GM12878 (cell line): ENCODE results near the gene PCCA. TPM values are rescaled to one million over a fixed set of nuclear protein-coding genes. Genes with fewer than 3 reads are reported as not detected.

Experiments
- ATAC-seq: fragments of 200-7000 bp; cut with Tn5 transposase; 3 replicates; pipeline ENCODE4 v1.9.1; 2020; ENCODE audit warnings: mild to moderate bottlenecking, moderate library complexity
- BruUV-seq: library from RNA; stranded (reverse); fragments of 400-500 nt; replicated peaks from 2 replicates; lab custom pipeline; 2021; lab: Mats Ljungman, UMichigan
- CTCF ChIA-PET: fragments of 300-600 bp; sonication (Branson Sonifier 250); formaldehyde crosslinking; extraction: SDS; loops from one replicate; lab custom pipeline; 2021; ENCODE audit warnings: inconsistent platforms; lab: Yijun Ruan, JAX
- POLR2A ChIA-PET: fragments of 350-600 bp; formaldehyde crosslinking; extraction: SDS; loops from one replicate; lab custom pipeline; 2021; ENCODE audit warnings: inconsistent platforms; lab: Charles Lee
- RAD21 ChIA-PET: fragments of 300-600 bp; sonication (Branson Sonifier 250); formaldehyde crosslinking; loops from one replicate; lab custom pipeline; 2023; ENCODE audit warnings: antibody characterized with exemption; ENCODE audit not compliant: unreplicated experiment; lab: Charles Lee
- SMC1A ChIA-PET: fragments of 300-600 bp; sonication (Branson Sonifier 250); formaldehyde crosslinking; loops from one replicate; lab custom pipeline; 2023; ENCODE audit not compliant: unreplicated experiment, uncharacterized antibody; lab: Charles Lee
- DNase-seq: peaks from one replicate; pipeline ENCODE4 v3.0.0-alpha.2; 2011; ENCODE audit warnings: low read depth, low spot score
- FAIRE-seq: peaks from 3 replicates; lab custom pipeline; 2011; peaks lifted over from hg19 to GRCh38; lab: Jason Lieb, UNC
- H2AFZ ChIP-seq: 2 replicates; pipeline ENCODE4 v1.6.0; 2011; ENCODE audit warnings: low read depth, low read length, control low read depth; ENCODE audit not compliant: control insufficient read depth
- H3K27ac ChIP-seq: 2 replicates; pipeline ENCODE4 v1.5.1; 2011; ENCODE audit warnings: control low read depth; ENCODE audit not compliant: control insufficient read depth, insufficient read depth
- H3K27me3 ChIP-seq, 2 experiments: replicated peaks in 1 of 2; 2 replicates each; pipeline versions ENCODE4 v1.6.0 to v1.6.1; 2011; ENCODE audit warnings: low read length in 1 of 2; ENCODE audit not compliant: control insufficient read depth in 2 of 2, insufficient read depth in 2 of 2
- H3K36me3 ChIP-seq, 2 experiments: 2 replicates each; pipeline ENCODE4 v1.5.1; 2011; ENCODE audit warnings: low read length in 1 of 2; ENCODE audit not compliant: control insufficient read depth in 2 of 2, insufficient read depth in 2 of 2
- H3K4me1 ChIP-seq: 2 replicates; pipeline ENCODE4 v1.6.1; 2011; ENCODE audit warnings: mild to moderate bottlenecking, low read length, moderate library complexity, mixed read lengths; ENCODE audit not compliant: control insufficient read depth, insufficient read depth
- H3K4me2 ChIP-seq: 2 replicates; pipeline ENCODE4 v1.6.0; 2011; ENCODE audit warnings: control low read depth; ENCODE audit not compliant: control insufficient read depth, insufficient read depth
- H3K4me3 ChIP-seq: fragments of 200-600 bp; sonication (generic); 2 replicates; pipeline ENCODE4 v1.5.1; 2016
- H3K79me2 ChIP-seq: 2 replicates; pipeline ENCODE4 v1.6.0; 2011; ENCODE audit warnings: low read length; ENCODE audit not compliant: control insufficient read depth, insufficient read depth
- H3K9ac ChIP-seq: 2 replicates; pipeline ENCODE4 v1.8.0; 2011; ENCODE audit warnings: low read length, control low read depth, mixed read lengths; ENCODE audit not compliant: control insufficient read depth, insufficient read depth
- H3K9me3 ChIP-seq: replicated peaks from 3 replicates; pipeline ENCODE4 v1.5.1; 2011; ENCODE audit warnings: mild to moderate bottlenecking, low read length; ENCODE audit not compliant: control insufficient read depth, insufficient read depth
- H4K20me1 ChIP-seq: 2 replicates; pipeline ENCODE4 v1.6.0; 2011; ENCODE audit not compliant: control insufficient read depth, insufficient read depth
- CBFB ChIP-seq: IDR thresholded peaks from 2 replicates; pipeline ENCODE4 v1.6.1; 2016; ENCODE audit warnings: antibody characterized with exemption, low read depth
- CHD1 ChIP-seq: IDR thresholded peaks from 2 replicates; pipeline ENCODE4 v1.6.1; 2012; ENCODE audit warnings: low read depth, low read length, improper control_type of control experiment
- DPF2 ChIP-seq: fragments of 450-650 bp; IDR thresholded peaks from 2 replicates; pipeline ENCODE4 v1.6.1; 2017; ENCODE audit warnings: mild to moderate bottlenecking
- ESRRA ChIP-seq: IDR thresholded peaks from 2 replicates; pipeline ENCODE4 v1.6.1; 2012; ENCODE audit warnings: mild to moderate bottlenecking, low read length, improper control_type of control experiment
- HSF1 ChIP-seq: fragments of 150-350 bp; IDR thresholded peaks from 2 replicates; pipeline ENCODE4 v1.6.1; 2014; ENCODE audit warnings: mild to moderate bottlenecking, low read depth, low read length
- IKZF1 ChIP-seq: fragments of 450-650 bp; conservative IDR thresholded peaks from 2 replicates; pipeline ENCODE4 v1.6.1; 2017; ENCODE audit warnings: antibody characterized with exemption, mild to moderate bottlenecking
- LARP7 ChIP-seq: fragments of 450-650 bp; IDR thresholded peaks from 2 replicates; pipeline ENCODE4 v1.6.1; 2017; ENCODE audit warnings: mild to moderate bottlenecking
- PAX5 ChIP-seq: IDR thresholded peaks from 2 replicates; pipeline ENCODE4 v1.6.1; 2011; ENCODE audit warnings: low read depth, low read length, borderline replicate concordance
- PKNOX1 ChIP-seq: fragments of 450-650 bp; IDR thresholded peaks from 2 replicates; pipeline ENCODE4 v1.6.1; 2016; ENCODE audit warnings: mild to moderate bottlenecking
- POLR2AphosphoS5 ChIP-seq: IDR thresholded peaks from 2 replicates; pipeline ENCODE4 v1.6.1; 2011; ENCODE audit warnings: mild to moderate bottlenecking, low read length, inconsistent platforms
- RUNX3 ChIP-seq: IDR thresholded peaks from 2 replicates; pipeline ENCODE4 v1.6.1; 2012; ENCODE audit warnings: low read length, inconsistent platforms
- SMAD5 ChIP-seq: IDR thresholded peaks from 2 replicates; pipeline ENCODE4 v1.6.1; 2016; ENCODE audit warnings: antibody characterized with exemption, low read depth
- TARDBP ChIP-seq: IDR thresholded peaks from 2 replicates; pipeline ENCODE4 v1.6.1; 2016; ENCODE audit warnings: borderline replicate concordance
- ZBTB33 ChIP-seq: fragments of 450-650 bp; IDR thresholded peaks from 2 replicates; pipeline ENCODE4 v1.6.1; 2017; ENCODE audit warnings: mild to moderate bottlenecking
- ZZZ3 ChIP-seq: IDR thresholded peaks from 2 replicates; pipeline ENCODE4 v1.6.1; 2011; ENCODE audit warnings: low read depth; ENCODE audit not compliant: control insufficient read depth, insufficient read length
- WGBS: methylation state at CpG from one replicate; pipeline ENCODE4 v1.1.6; 2016; ENCODE audit warnings: low lambda C conversion rate; ENCODE audit not compliant: insufficient replicate concordance, insufficient coverage; ENCODE audit errors: missing lambda C conversion rate; 5-methylcytosine and 5-hydroxymethylcytosine counted together
- in situ Hi-C: fragments of 300-500 bp; cut with MboI; formaldehyde crosslinking; loops from 9 replicates; pipeline ENCODE4 v1.14.3; 2018; ENCODE audit warnings: mixed read lengths
- intact Hi-C: fragments of 100-400 bp; cut with micrococcal nuclease; formaldehyde crosslinking; loops from one replicate; pipeline ENCODE4 v1.14.2; 2022; ENCODE audit not compliant: unreplicated experiment
- polyA plus RNA-seq, 11 experiments: library from polyadenylated mRNA; depleted of rRNA in 4 of 11; unstranded in 6 of 11; stranded (reverse) in 5 of 11; fragments of >200 nt; fragmentation: Nextera tagmentation in 4 of 11; fragmentation: Illumina TruSeq in 1 of 11; extraction: Ambion mirVana in 4 of 11; extraction: Trizol in 1 of 11; gene quantifications; 1 replicate in 1 of 11; 2 replicates in 10 of 11; pipeline versions ENCODE4 v1.2.1 to v1.2.3, GENCODE V29; 2011 to 2016; ENCODE audit warnings: inconsistent platforms in 2 of 11, missing spikeins in 2 of 11, low read depth in 1 of 11
- total RNA-seq, 4 experiments: library from RNA; depleted of rRNA in 3 of 4; stranded (reverse); fragments of >200 nt in 3 of 4; fragmentation: Illumina TruSeq in 1 of 4; extraction: Trizol in 1 of 4; gene quantifications; 2 replicates each; pipeline versions ENCODE4 v1.2.1 to v1.2.3, GENCODE V29; 2013 to 2021
- TF ChIP-seq, protein P1 (sequence below): fragments of 150-350 bp; IDR thresholded peaks from 2 replicates; pipeline ENCODE4 v1.6.1; 2016; ENCODE audit warnings: low read depth, low read length

Gene PCCA
- total and polyA plus RNA-seq, 10 of the 15 experiments (the other 5 are each of a cell fraction or from before 2014, with no cell fraction given): 5.9 to 18.2 (median 12.4) TPM

- Histone ChIP-seq H3K27ac (no peak overlapping the region), H3K79me2 (no peaks in the 10 kb centered on the region), H3K4me2 (no peak overlapping the region), H4K20me1 (no peaks in the 10 kb centered on the region), H3K4me3 (no peak overlapping the region), H3K36me3 (no peaks in the 10 kb centered on the region), H2AFZ (no peak overlapping the region), H3K9me3 (no peaks in the 10 kb centered on the region), H3K4me1 (peaks cover 11% of the 10 kb centered on the region), H3K9ac (no peak overlapping the region), H3K27me3 (no peaks in the 10 kb centered on the region)
- RAD21 ChIA-PET: interaction anchor here (1.8 kb wide), 1 partner anchor 275 kb away, joined by 6 read pairs; no protein-coding TSS in a partner anchor
- POLR2A ChIA-PET: no interaction called here
- TF ChIP-seq CHD1 (no peak), SMAD5 (no peak), DPF2 (no peak), HSF1 (no peak), CBFB (no peak), TARDBP (no peak), ZBTB33 (no peak), PAX5 (no peak), POLR2AphosphoS5 (no peak), LARP7 (no peak), PKNOX1 (no peak), ESRRA (no peak), RUNX3 (no peak), ZZZ3 (no peak), IKZF1 (no peak)
- TF ChIP-seq, protein P1, sequence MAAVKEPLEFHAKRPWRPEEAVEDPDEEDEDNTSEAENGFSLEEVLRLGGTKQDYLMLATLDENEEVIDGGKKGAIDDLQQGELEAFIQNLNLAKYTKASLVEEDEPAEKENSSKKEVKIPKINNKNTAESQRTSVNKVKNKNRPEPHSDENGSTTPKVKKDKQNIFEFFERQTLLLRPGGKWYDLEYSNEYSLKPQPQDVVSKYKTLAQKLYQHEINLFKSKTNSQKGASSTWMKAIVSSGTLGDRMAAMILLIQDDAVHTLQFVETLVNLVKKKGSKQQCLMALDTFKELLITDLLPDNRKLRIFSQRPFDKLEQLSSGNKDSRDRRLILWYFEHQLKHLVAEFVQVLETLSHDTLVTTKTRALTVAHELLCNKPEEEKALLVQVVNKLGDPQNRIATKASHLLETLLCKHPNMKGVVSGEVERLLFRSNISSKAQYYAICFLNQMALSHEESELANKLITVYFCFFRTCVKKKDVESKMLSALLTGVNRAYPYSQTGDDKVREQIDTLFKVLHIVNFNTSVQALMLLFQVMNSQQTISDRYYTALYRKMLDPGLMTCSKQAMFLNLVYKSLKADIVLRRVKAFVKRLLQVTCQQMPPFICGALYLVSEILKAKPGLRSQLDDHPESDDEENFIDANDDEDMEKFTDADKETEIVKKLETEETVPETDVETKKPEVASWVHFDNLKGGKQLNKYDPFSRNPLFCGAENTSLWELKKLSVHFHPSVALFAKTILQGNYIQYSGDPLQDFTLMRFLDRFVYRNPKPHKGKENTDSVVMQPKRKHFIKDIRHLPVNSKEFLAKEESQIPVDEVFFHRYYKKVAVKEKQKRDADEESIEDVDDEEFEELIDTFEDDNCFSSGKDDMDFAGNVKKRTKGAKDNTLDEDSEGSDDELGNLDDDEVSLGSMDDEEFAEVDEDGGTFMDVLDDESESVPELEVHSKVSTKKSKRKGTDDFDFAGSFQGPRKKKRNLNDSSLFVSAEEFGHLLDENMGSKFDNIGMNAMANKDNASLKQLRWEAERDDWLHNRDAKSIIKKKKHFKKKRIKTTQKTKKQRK: no peak
- ATAC-seq (no peak), FAIRE-seq (no peak), DNase-seq (no peak)
- 90% methylated on average over 11 of the region's 11 CpGs for WGBS
- CTCF ChIA-PET: interaction anchor here (1.2 to 1.6 kb wide), 2 partner anchors 594 to 854 kb away, joined by 3 to 6 read pairs; no protein-coding TSS in a partner anchor
- intact Hi-C loops: loop anchor here (5.0 to 10.0 kb wide), 4 partner anchors 143 to 1068 kb away; no protein-coding TSS in a partner anchor
- BruUV-seq: no TSS peak
- SMC1A ChIA-PET: interaction anchor here (0.8 kb wide), 1 partner anchor 9 kb away, joined by 3 read pairs; no protein-coding TSS in a partner anchor
- in situ Hi-C loops: loop anchor here (5.0 to 10.0 kb wide), 3 partner anchors 276 to 853 kb away; no protein-coding TSS in a partner anchor
Observed at GRCh38 chr13:100510208-100510957, 421.5 kb downstream of the PCCA start.
